Caco-2 (cell line): Measurements from ENCODE around the gene GREB1. TPM values are rescaled to one million over a fixed set of nuclear protein-coding genes. Genes with fewer than 3 reads are reported as not detected.

Source experiments
- BruUV-seq: library from RNA; stranded (reverse); fragments of 400-500 nt; replicated peaks from 2 replicates; lab custom pipeline; 2021; lab: Mats Ljungman, UMichigan
- CTCF ChIA-PET: fragments of 300-600 bp; sonication (Branson Sonifier 250); formaldehyde crosslinking; loops from one replicate; lab custom pipeline; 2022; ENCODE audit warnings: antibody characterized with exemption; lab: Charles Lee
- POLR2A ChIA-PET: fragments of 300-600 bp; sonication (Branson Sonifier 250); formaldehyde crosslinking; loops from one replicate; lab custom pipeline; 2022; ENCODE audit warnings: antibody characterized with exemption; lab: Charles Lee
- DNase-seq, 2 experiments: peaks; one replicate each; pipeline versions ENCODE4 v3.0.0 to v3.0.0-alpha.2; 2020 to 2022
- H3K27me3 ChIP-seq: replicated peaks from 2 replicates; pipeline ENCODE4 v1.6.0; 2011; ENCODE audit warnings: low read length; ENCODE audit not compliant: control insufficient read depth, insufficient read depth
- H3K36me3 ChIP-seq: 2 replicates; pipeline ENCODE4 v1.5.1; 2011; ENCODE audit warnings: low read length; ENCODE audit not compliant: control insufficient read depth, insufficient read depth
- H3K4me1 ChIP-seq: fragments of 250-450 bp; sonication (Bioruptor Pico); 2 replicates; pipeline ENCODE4 v1.5.1; 2020; ENCODE audit warnings: mild to moderate bottlenecking
- H3K4me3 ChIP-seq: 2 replicates; pipeline ENCODE4 v1.5.1; 2011; ENCODE audit warnings: low read depth, mild to moderate bottlenecking, control low read depth, low read length
- H3K9me3 ChIP-seq: fragments of 250-450 bp; sonication (Bioruptor Pico); 2 replicates; pipeline ENCODE4 v1.5.1; 2020; ENCODE audit warnings: mild to moderate bottlenecking, moderate library complexity
- H3K27ac Mint-ChIP-seq: one replicate; pipeline ENCODE4 v1.8.0; 2022; ENCODE audit warnings: mixed read lengths; ENCODE audit not compliant: unreplicated experiment
- H3K27me3 Mint-ChIP-seq: one replicate; pipeline ENCODE4 v1.8.0; 2022; ENCODE audit warnings: mixed read lengths; ENCODE audit not compliant: insufficient read depth, unreplicated experiment
- H3K36me3 Mint-ChIP-seq: one replicate; pipeline ENCODE4 v1.8.0; 2022; ENCODE audit warnings: mild to moderate bottlenecking, mixed read lengths; ENCODE audit not compliant: insufficient read depth, unreplicated experiment
- H3K4me1 Mint-ChIP-seq: one replicate; pipeline ENCODE4 v1.8.0; 2022; ENCODE audit warnings: low read depth, mixed read lengths; ENCODE audit not compliant: unreplicated experiment
- H3K4me3 Mint-ChIP-seq: one replicate; pipeline ENCODE4 v1.8.0; 2022; ENCODE audit warnings: mild to moderate bottlenecking, moderate library complexity, mixed read lengths; ENCODE audit not compliant: unreplicated experiment
- H3K9me3 Mint-ChIP-seq: one replicate; pipeline ENCODE4 v1.8.0; 2022; ENCODE audit warnings: mixed read lengths; ENCODE audit not compliant: unreplicated experiment
- CTCF ChIP-seq, 2 experiments: fragments of 200-600 bp in 1 of 2; IDR thresholded peaks; 1 replicate in 1 of 2; 2 replicates in 1 of 2; pipeline versions ENCODE4 v1.5.1 to v1.8.0; 2011 to 2022; ENCODE audit warnings: antibody characterized with exemption in 1 of 2, control low read depth in 1 of 2, inconsistent platforms in 1 of 2, low read depth in 1 of 2, low read length in 1 of 2, mild to moderate bottlenecking in 1 of 2, moderate library complexity in 1 of 2; ENCODE audit not compliant: insufficient read depth in 1 of 2, severe bottlenecking in 1 of 2, unreplicated experiment in 1 of 2
- intact Hi-C: fragments of 100-400 bp; cut with micrococcal nuclease; formaldehyde crosslinking; loops from one replicate; pipeline ENCODE4 v1.10.0; 2022; ENCODE audit not compliant: unreplicated experiment
- total RNA-seq: library from RNA; stranded (reverse); gene quantifications from 2 replicates; pipeline ENCODE4 v1.2.3, GENCODE V29; 2022

Gene GREB1
- total RNA-seq, 1 experiment from 2014 or later, result 2.4 TPM

- H3K4me1 Mint-ChIP-seq, result no peaks in the 10 kb centered on the region
- no peak for TF ChIP-seq CTCF (IDR thresholded peaks at IDR 0.05; ENCODE audit: insufficient read depth in 1 of 2, low read depth in 1 of 2, low read length in 1 of 2, severe bottlenecking in 1 of 2, unreplicated experiment in 1 of 2)
- H3K9me3 Mint-ChIP-seq, result no peaks in the 10 kb centered on the region
- no TSS peak for BruUV-seq
- H3K4me1 ChIP-seq, result 0 out of 2 replicates have a peak, but pooled peaks cover 14% of the 10 kb centered on the region
- CTCF ChIA-PET, result interaction anchor here (0.9 to 4.0 kb wide), 11 partner anchors 14 to 460 kb away, joined by 3 to 43 read pairs (median 4); partner anchors contain the start of gene E2F6
- no peak overlapping the region for H3K27ac Mint-ChIP-seq
- no peak for DNase-seq
- no peak overlapping the region for H3K4me3 Mint-ChIP-seq
- H3K4me3 ChIP-seq, result no peak overlapping the region
- H3K27me3 Mint-ChIP-seq, result no peaks in the 10 kb centered on the region
- no peaks in the 10 kb centered on the region for H3K9me3 ChIP-seq
- intact Hi-C loops, result loop anchor here (1.0 to 10.0 kb wide), 6 partner anchors 87 to 452 kb away; no protein-coding TSS in a partner anchor
- no peaks in the 10 kb centered on the region for H3K36me3 ChIP-seq
- POLR2A ChIA-PET, result no interaction called here
- no peaks in the 10 kb centered on the region for H3K27me3 ChIP-seq
- no peaks in the 10 kb centered on the region for H3K36me3 Mint-ChIP-seq
These were observed 50.7 kb downstream of the GREB1 start for GRCh38 chr2:11584525-11585056.

GRCh38 chr2:11585071-11585470, 51.2 kb downstream of the GREB1 start:
- no peak for DNase-seq
- Histone ChIP-seq H3K9me3 (no peaks in the 10 kb centered on the region), H3K4me1 (0 out of 2 replicates have a peak, but pooled peaks cover 14% of the 10 kb centered on the region), H3K27me3 (no peaks in the 10 kb centered on the region), H3K36me3 (no peaks in the 10 kb centered on the region), H3K4me3 (no peak overlapping the region)
- Mint-ChIP-seq H3K27me3 (no peaks in the 10 kb centered on the region), H3K4me3 (no peak overlapping the region), H3K4me1 (no peaks in the 10 kb centered on the region), H3K9me3 (no peaks in the 10 kb centered on the region), H3K27ac (no peak overlapping the region), H3K36me3 (no peaks in the 10 kb centered on the region)
- BruUV-seq, result no TSS peak
- POLR2A ChIA-PET, result no interaction called here
- no peak for TF ChIP-seq CTCF (IDR thresholded peaks at IDR 0.05; ENCODE audit: insufficient read depth in 1 of 2, low read depth in 1 of 2, low read length in 1 of 2, severe bottlenecking in 1 of 2, unreplicated experiment in 1 of 2)
- CTCF ChIA-PET, result interaction anchor here (0.9 to 4.0 kb wide), 9 partner anchors 35 to 460 kb away, joined by 3 to 43 read pairs (median 4); partner anchors contain the start of gene E2F6
- intact Hi-C loops, result loop anchor here (2.0 to 10.0 kb wide), 2 partner anchors 194 to 350 kb away; no protein-coding TSS in a partner anchor

- H3K27me3 Mint-ChIP-seq, result no peaks in the 10 kb centered on the region
- no TSS peak for BruUV-seq
- ChIA-PET POLR2A (no interaction called here), CTCF (interaction anchor here (0.6 to 0.7 kb wide), 2 partner anchors 111 to 307 kb away, joined by 3 to 4 read pairs; no protein-coding TSS in a partner anchor)
- Histone ChIP-seq H3K36me3 (no peaks in the 10 kb centered on the region), H3K27me3 (no peaks in the 10 kb centered on the region), H3K9me3 (no peaks in the 10 kb centered on the region), H3K4me1 (0 out of 2 replicates have a peak, but pooled peaks cover 8% of the 10 kb centered on the region), H3K4me3 (no peak overlapping the region)
- TF ChIP-seq CTCF (IDR thresholded peaks at IDR 0.05; ENCODE audit: insufficient read depth in 1 of 2, low read depth in 1 of 2, low read length in 1 of 2, severe bottlenecking in 1 of 2, unreplicated experiment in 1 of 2), result no peak
- H3K36me3 Mint-ChIP-seq, result no peaks in the 10 kb centered on the region
- H3K27ac Mint-ChIP-seq, result no peak overlapping the region
- no peaks in the 10 kb centered on the region for H3K4me1 Mint-ChIP-seq
- intact Hi-C loops, result loop anchor here (1.0 to 10.0 kb wide), 2 partner anchors 94 to 354 kb away; no protein-coding TSS in a partner anchor
- no peak for DNase-seq
- no peak overlapping the region for H3K4me3 Mint-ChIP-seq
- H3K9me3 Mint-ChIP-seq, result no peaks in the 10 kb centered on the region
These were observed 54.6 kb downstream of the GREB1 start for GRCh38 chr2:11588228-11589110.
